Measurements from ENCODE around the gene ELAC2. TPM values are rescaled to one million over a fixed set of nuclear protein-coding genes. Genes with fewer than 3 reads are reported as not detected.

ELAC2 gene, protein sequence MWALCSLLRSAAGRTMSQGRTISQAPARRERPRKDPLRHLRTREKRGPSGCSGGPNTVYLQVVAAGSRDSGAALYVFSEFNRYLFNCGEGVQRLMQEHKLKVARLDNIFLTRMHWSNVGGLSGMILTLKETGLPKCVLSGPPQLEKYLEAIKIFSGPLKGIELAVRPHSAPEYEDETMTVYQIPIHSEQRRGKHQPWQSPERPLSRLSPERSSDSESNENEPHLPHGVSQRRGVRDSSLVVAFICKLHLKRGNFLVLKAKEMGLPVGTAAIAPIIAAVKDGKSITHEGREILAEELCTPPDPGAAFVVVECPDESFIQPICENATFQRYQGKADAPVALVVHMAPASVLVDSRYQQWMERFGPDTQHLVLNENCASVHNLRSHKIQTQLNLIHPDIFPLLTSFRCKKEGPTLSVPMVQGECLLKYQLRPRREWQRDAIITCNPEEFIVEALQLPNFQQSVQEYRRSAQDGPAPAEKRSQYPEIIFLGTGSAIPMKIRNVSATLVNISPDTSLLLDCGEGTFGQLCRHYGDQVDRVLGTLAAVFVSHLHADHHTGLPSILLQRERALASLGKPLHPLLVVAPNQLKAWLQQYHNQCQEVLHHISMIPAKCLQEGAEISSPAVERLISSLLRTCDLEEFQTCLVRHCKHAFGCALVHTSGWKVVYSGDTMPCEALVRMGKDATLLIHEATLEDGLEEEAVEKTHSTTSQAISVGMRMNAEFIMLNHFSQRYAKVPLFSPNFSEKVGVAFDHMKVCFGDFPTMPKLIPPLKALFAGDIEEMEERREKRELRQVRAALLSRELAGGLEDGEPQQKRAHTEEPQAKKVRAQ
- 89.6 and 101 TPM in 2 replicates for total RNA-seq

DNA sequence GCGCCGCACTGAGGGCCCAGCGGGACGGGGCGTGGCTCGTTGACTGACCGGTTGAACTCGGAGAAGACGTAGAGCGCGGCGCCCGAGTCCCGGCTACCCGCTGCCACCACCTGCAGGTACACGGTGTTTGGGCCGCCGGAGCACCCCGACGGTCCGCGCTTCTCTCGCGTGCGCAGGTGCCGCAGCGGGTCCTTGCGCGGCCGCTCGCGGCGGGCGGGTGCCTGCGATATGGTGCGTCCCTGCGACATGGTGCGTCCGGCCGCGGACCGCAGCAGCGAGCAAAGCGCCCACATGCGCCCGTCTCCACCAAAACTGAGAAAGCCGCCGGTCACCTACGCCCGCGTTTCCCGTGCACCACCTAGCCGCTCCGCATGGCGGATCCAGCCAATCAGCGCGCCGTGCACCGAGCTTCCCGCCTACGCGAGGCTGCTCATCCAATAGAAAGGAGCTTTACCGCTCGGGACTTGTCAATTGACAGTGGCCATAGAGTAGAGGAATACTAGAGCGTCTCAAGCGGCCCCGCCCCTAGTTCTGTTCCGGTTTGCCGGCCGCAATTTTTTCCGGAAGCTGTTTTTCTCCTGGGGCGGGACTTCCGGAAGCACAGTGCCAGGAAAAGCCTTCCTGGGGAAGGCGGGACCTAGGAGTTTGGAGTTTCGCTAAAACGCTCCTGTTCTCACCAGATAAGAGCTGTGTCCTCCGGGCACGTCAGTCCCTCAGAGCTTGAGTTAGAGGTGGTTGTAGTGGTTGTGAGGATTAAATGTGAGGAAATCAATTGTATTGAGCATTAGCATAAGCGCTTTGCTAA lies at the start of gene ELAC2:
Gene ELAC2 (minus strand): TSS at position 373 of the 805 bp plus-strand sequence. CDS start 80 bp downstream, at position 293.

Other genes starting within 250 kb of the ELAC2 start
- gene ARHGAP44, start 228.5 kb downstream of the ELAC2 start, total RNA-seq, result 1.8 and 3.8 TPM in 2 replicates

Measured in mesangial cell (primary cell).